ENCODE measurements around the gene TUBA1A.
"Not testable (repeated sequence)": the region's sequence is repeated elsewhere in the genome, so short reads cannot be mapped to it uniquely, and the experiment has no call there.

The TUBA1A gene

GRCh38 chr12:49188916-49189367 lies at the start of gene TUBA1A:
TSS of gene TUBA1A (minus strand) at chr12:49189080. CDS start at chr12:49188979, 101 bp downstream.
- peak; percentile 96 for DNase-seq

GRCh38 chr12:49236423-49236822 lies 47.5 kb upstream of the TUBA1A start:
- DNase-seq, result no peak

GRCh38 chr12:49233842-49234526 lies 45.1 kb upstream of the TUBA1A start:
- DNase-seq, result peak; percentile 93

- peak; percentile 76 for DNase-seq
Measured at GRCh38 chr12:49232940-49233841, 44.3 kb upstream of the TUBA1A start.

- peak; percentile 31 for DNase-seq
Measured at GRCh38 chr12:49231878-49232655, 43.2 kb upstream of the TUBA1A start.

GRCh38 chr12:49230805-49231194 lies 41.9 kb upstream of the TUBA1A start:
- no peak for DNase-seq

- DNase-seq, result peak; percentile 22
Measured at GRCh38 chr12:49230176-49230804, 41.4 kb upstream of the TUBA1A start.

GRCh38 chr12:49228653-49229052 lies 39.8 kb upstream of the TUBA1A start:
- DNase-seq, result no peak

GRCh38 chr12:49227713-49228112 lies 38.8 kb upstream of the TUBA1A start:
- DNase-seq, result peak; percentile 25

GRCh38 chr12:49225576-49226166 lies 36.8 kb upstream of the TUBA1A start:
- DNase-seq, result no peak

GRCh38 chr12:49223590-49224369 lies 34.9 kb upstream of the TUBA1A start:
- no peak for DNase-seq

GRCh38 chr12:49223122-49223521 lies 34.2 kb upstream of the TUBA1A start:
- DNase-seq, result no peak

- no peak for DNase-seq
Measured at GRCh38 chr12:49220972-49221371, 32.1 kb upstream of the TUBA1A start.

GRCh38 chr12:49219417-49220026 lies 30.6 kb upstream of the TUBA1A start:
- no peak for DNase-seq

- no peak for DNase-seq
Measured at GRCh38 chr12:49212572-49212971, 23.7 kb upstream of the TUBA1A start.

- DNase-seq, result not testable (repeated sequence)
Measured at GRCh38 chr12:49210703-49211102, 21.8 kb upstream of the TUBA1A start.

- DNase-seq, result no peak
Measured at GRCh38 chr12:49208676-49209075, 19.8 kb upstream of the TUBA1A start.

- DNase-seq, result no peak
Measured at GRCh38 chr12:49208146-49208545, 19.3 kb upstream of the TUBA1A start.

- no peak for DNase-seq
Measured at GRCh38 chr12:49206389-49206788, 17.5 kb upstream of the TUBA1A start.

GRCh38 chr12:49201595-49202295 lies 12.9 kb upstream of the TUBA1A start:
- DNase-seq, result peak; percentile 38

Measured in NCI-H1105 treated with DMSO at 0.1 percent for 48 hours (cell line).